Loucy (cell line): ENCODE results near the gene ENOX1.

Experiments
- H2AFZ ChIP-seq: fragments of 200-600 bp; sonication (generic); 2 replicates; pipeline ENCODE4 v1.6.0; 2016; ENCODE audit warnings: antibody characterized with exemption, mild to moderate bottlenecking, low read length, moderate library complexity
- H3F3A ChIP-seq: fragments of 200-600 bp; 2 replicates; pipeline ENCODE4 v1.6.0; 2016; ENCODE audit warnings: antibody characterized with exemption, low read depth, mild to moderate bottlenecking
- H3K27me3 ChIP-seq: fragments of 200-600 bp; sonication (generic); 2 replicates; pipeline ENCODE4 v1.6.1; 2014; ENCODE audit warnings: low read length, mild to moderate bottlenecking; ENCODE audit not compliant: insufficient read depth, poor library complexity, severe bottlenecking
- H3K36me3 ChIP-seq: fragments of 200-600 bp; sonication (generic); 2 replicates; pipeline ENCODE4 v1.6.1; 2016; ENCODE audit warnings: low read length; ENCODE audit not compliant: insufficient read depth
- H3K4me1 ChIP-seq: fragments of 200-600 bp; sonication (generic); 2 replicates; pipeline ENCODE4 v1.5.1; 2014; ENCODE audit warnings: low read length, mild to moderate bottlenecking; ENCODE audit not compliant: insufficient read depth, poor library complexity, severe bottlenecking
- H3K4me2 ChIP-seq: fragments of 200-600 bp; sonication (generic); 2 replicates; pipeline ENCODE4 v1.6.0; 2014; ENCODE audit warnings: antibody characterized with exemption, low read length, low read depth, mild to moderate bottlenecking; ENCODE audit not compliant: poor library complexity, severe bottlenecking
- H3K4me3 ChIP-seq: fragments of 200-600 bp; sonication (generic); 2 replicates; pipeline ENCODE4 v1.5.1; 2014; ENCODE audit warnings: low read length, mild to moderate bottlenecking, mixed read lengths; ENCODE audit not compliant: poor library complexity, severe bottlenecking
- H3K79me2 ChIP-seq: fragments of 200-600 bp; sonication (generic); 2 replicates; pipeline ENCODE4 v1.6.1; 2014; ENCODE audit warnings: low read length; ENCODE audit not compliant: insufficient read depth
- H3K9ac ChIP-seq: fragments of 200-600 bp; sonication (generic); 2 replicates; pipeline ENCODE4 v1.6.0; 2014; ENCODE audit warnings: mild to moderate bottlenecking, low read depth, low read length, moderate library complexity; ENCODE audit not compliant: poor library complexity, severe bottlenecking
- H3K9me2 ChIP-seq: fragments of 200-600 bp; sonication (generic); replicated peaks from 2 replicates; pipeline ENCODE4 v1.6.1; 2016; ENCODE audit warnings: low read depth, low read length, mixed read lengths
- H3K9me3 ChIP-seq: fragments of 200-600 bp; sonication (generic); 2 replicates; pipeline ENCODE4 v1.6.1; 2014; ENCODE audit warnings: mild to moderate bottlenecking, antibody characterized with exemption, low read length, low read depth; ENCODE audit not compliant: insufficient read depth
- H4K20me1 ChIP-seq: fragments of 200-600 bp; sonication (generic); 2 replicates; pipeline ENCODE4 v1.6.0; 2014; ENCODE audit warnings: antibody characterized with exemption, low read length, mild to moderate bottlenecking; ENCODE audit not compliant: insufficient read depth, poor library complexity, severe bottlenecking
- CTCF ChIP-seq: fragments of 200-600 bp; sonication (generic); conservative IDR thresholded peaks from 2 replicates; pipeline ENCODE4 v1.5.1; 2014; ENCODE audit warnings: mild to moderate bottlenecking, antibody characterized with exemption, low read length
- EZH2phosphoT487 ChIP-seq: fragments of 200-600 bp; IDR thresholded peaks from 2 replicates; pipeline ENCODE4 v1.6.1; 2018; ENCODE audit warnings: antibody characterized with exemption, mild to moderate bottlenecking, moderate library complexity, borderline replicate concordance

Gene ENOX1

GRCh38 chr13:43360892-43361610 is 425.7 kb downstream of the ENOX1 start:
- TF ChIP-seq EZH2phosphoT487 = no peak
- TF ChIP-seq CTCF = no peak
- no peaks in the 10 kb centered on the region for H4K20me1 ChIP-seq
- H3K27me3 ChIP-seq = no peaks in the 10 kb centered on the region
- H3K9me2 ChIP-seq = no peaks in the 10 kb centered on the region
- no peak overlapping the region for H3K4me2 ChIP-seq
- H3K9ac ChIP-seq = no peak overlapping the region
- no peaks in the 10 kb centered on the region; the same call in 1 of the 2 replicates for H3F3A ChIP-seq
- H3K79me2 ChIP-seq = no peaks in the 10 kb centered on the region
- H3K4me1 ChIP-seq = peaks cover 59% of the 10 kb centered on the region
- no peak overlapping the region for H2AFZ ChIP-seq
- H3K9me3 ChIP-seq = no peaks in the 10 kb centered on the region
- no peak overlapping the region for H3K4me3 ChIP-seq
- H3K36me3 ChIP-seq = no peaks in the 10 kb centered on the region

- no peaks in the 10 kb centered on the region for H3K27me3 ChIP-seq
- H3K4me3 ChIP-seq = no peak overlapping the region
- H3K9ac ChIP-seq = no peak overlapping the region
- H3K4me1 ChIP-seq = peaks cover 58% of the 10 kb centered on the region
- no peaks in the 10 kb centered on the region for H3K9me2 ChIP-seq
- no peaks in the 10 kb centered on the region for H3K36me3 ChIP-seq
- H4K20me1 ChIP-seq = no peaks in the 10 kb centered on the region
- H3K9me3 ChIP-seq = no peaks in the 10 kb centered on the region
- H3K79me2 ChIP-seq = no peaks in the 10 kb centered on the region
- no peaks in the 10 kb centered on the region; the same call in 1 of the 2 replicates for H3F3A ChIP-seq
- no peak overlapping the region for H2AFZ ChIP-seq
- H3K4me2 ChIP-seq = no peak overlapping the region
- no peak for TF ChIP-seq EZH2phosphoT487
- TF ChIP-seq CTCF = no peak
Measured at GRCh38 chr13:43360171-43360570, 426.6 kb downstream of the ENOX1 start.

- Histone ChIP-seq H3K4me3 (no peak overlapping the region), H4K20me1 (no peaks in the 10 kb centered on the region), H3K9me2 (no peaks in the 10 kb centered on the region), H3K4me2 (no peak overlapping the region), H3K9ac (no peak overlapping the region), H3F3A (no peaks in the 10 kb centered on the region; the same call in 1 of the 2 replicates), H3K27me3 (no peaks in the 10 kb centered on the region), H3K36me3 (no peaks in the 10 kb centered on the region), H3K79me2 (no peaks in the 10 kb centered on the region), H3K9me3 (no peaks in the 10 kb centered on the region), H3K4me1 (peaks cover 51% of the 10 kb centered on the region), H2AFZ (no peak overlapping the region)
- TF ChIP-seq CTCF (no peak), EZH2phosphoT487 (no peak)
Measured at GRCh38 chr13:43359536-43359935, 427.2 kb downstream of the ENOX1 start.
